Measurements from ENCODE around the gene SPTBN2. TPM values are rescaled to one million over a fixed set of nuclear protein-coding genes. Genes with fewer than 3 reads are reported as not detected.

SPTBN2 gene
- total RNA-seq, 4 donors from 2014 or later: under 0.01 to 31.0 (median 1.6) TPM

GRCh38 chr11:66637557-66638176, 91.3 kb downstream of the SPTBN2 start:
- intact Hi-C loops (cut with DNase I; ENCODE audit: low total_unique reads): no loop called here
- no peak for DNase-seq
- TF ChIP-seq CTCF (IDR thresholded peaks at IDR 0.05) (no peak), POLR2A (IDR thresholded peaks at IDR 0.05) (no peak)
- no peaks in the 10 kb centered on the region for H3K36me3 ChIP-seq
- H3K27me3 ChIP-seq: no peaks in the 10 kb centered on the region
- peak overlapping the region; percentile 75 to 77 for H3K27ac ChIP-seq
- H3K4me3 ChIP-seq: peak overlapping the region; percentile 39 to 81
- H3K9me3 ChIP-seq: no peaks in the 10 kb centered on the region
- H3K4me1 ChIP-seq: peaks cover 23 to 35% of the 10 kb centered on the region in 2 donors

GRCh38 chr11:66636411-66636810, 92.6 kb downstream of the SPTBN2 start:
- no peaks in the 10 kb centered on the region for H3K27me3 ChIP-seq
- no peak overlapping the region for H3K4me3 ChIP-seq
- H3K9me3 ChIP-seq: no peaks in the 10 kb centered on the region
- H3K27ac ChIP-seq: no peak overlapping the region
- peaks cover 17 to 22% of the 10 kb centered on the region in 2 donors for H3K4me1 ChIP-seq
- TF ChIP-seq POLR2A (IDR thresholded peaks at IDR 0.05) (no peak), CTCF (IDR thresholded peaks at IDR 0.05) (no peak)
- no peak for DNase-seq
- H3K36me3 ChIP-seq: no peaks in the 10 kb centered on the region
- intact Hi-C loops (cut with DNase I; ENCODE audit: low total_unique reads): no loop called here

Small RNAs within 50 kb of the gene (small RNA-seq; reads per million reads assigned to genes)
- not detected for gene RN7SL12P

Other genes with a start within 250 kb of the SPTBN2 start
- 10 to 100 TPM in 2 of 4 donors, 1 to 10 TPM in 2; 2.1 to 14.1 (median 8.7) TPM for gene DPP3, start 248.8 kb downstream of the SPTBN2 start, total RNA-seq
- 10 to 100 TPM; 32.1 to 84.4 (median 56.8) TPM for gene BBS1, start 218.6 kb downstream of the SPTBN2 start, total RNA-seq
- 10 to 100 TPM in 2 of 4 donors, 1 to 10 TPM in 1, under 1 TPM in 1; 0.29 to 11.9 (median 8.9) TPM for gene ZDHHC24, start 183.2 kb downstream of the SPTBN2 start, total RNA-seq
- under 1 TPM in 1 of 4 donors, not detected in 3; 0.46 TPM for gene ACTN3, start 182.3 kb downstream of the SPTBN2 start, total RNA-seq
- 10 to 100 TPM; 61.2 to 89.1 (median 83.6) TPM for gene CTSF, start 160.6 kb downstream of the SPTBN2 start, total RNA-seq
- gene CCDC87, start 136.2 kb downstream of the SPTBN2 start, total RNA-seq: under 1 TPM in 1 of 4 donors, not detected in 3; 0.52 TPM
- 10 to 100 TPM; 13.5 to 52.0 (median 42.9) TPM for gene CCS, start 136.0 kb downstream of the SPTBN2 start, total RNA-seq
- gene RBM14, start 112.6 kb downstream of the SPTBN2 start, total RNA-seq: 10 to 100 TPM; 15.1 to 86.4 (median 53.2) TPM
- 100 to 1,000 TPM in 2 of 4 donors, 10 to 100 TPM in 2; 32.4 to 146 (median 94.8) TPM for gene RBM4, start 90.5 kb downstream of the SPTBN2 start, total RNA-seq
- gene RBM4B, start 51.3 kb downstream of the SPTBN2 start, total RNA-seq: 10 to 100 TPM in 3 of 4 donors, 1 to 10 TPM in 1; 5.0 to 60.3 (median 20.1) TPM
- gene RCE1, start 114.2 kb upstream of the SPTBN2 start, total RNA-seq: 10 to 100 TPM in 3 of 4 donors, 1 to 10 TPM in 1; 2.3 to 19.4 (median 13.7) TPM
- gene LRFN4, start 127.8 kb upstream of the SPTBN2 start, total RNA-seq: 10 to 100 TPM in 1 of 4 donors, 1 to 10 TPM in 3; 1.5 to 17.0 (median 5.4) TPM
- gene PC, start 229.2 kb upstream of the SPTBN2 start, total RNA-seq: 10 to 100 TPM in 1 of 4 donors, 1 to 10 TPM in 3; 7.1 to 13.8 (median 8.1) TPM
- gene C11orf86, start 246.1 kb upstream of the SPTBN2 start, total RNA-seq: not detected

Measured in uterus (tissue), 4 donors.